Measurements from ENCODE around the gene PERM1. TPM values are rescaled to one million over a fixed set of nuclear protein-coding genes. Genes with fewer than 3 reads are reported as not detected.

Gene PERM1
- total and polyA plus RNA-seq, 9 of the 15 experiments (the other 6 are each of a cell fraction or from before 2014, with no cell fraction given): not detected

- TF ChIP-seq, protein P1, sequence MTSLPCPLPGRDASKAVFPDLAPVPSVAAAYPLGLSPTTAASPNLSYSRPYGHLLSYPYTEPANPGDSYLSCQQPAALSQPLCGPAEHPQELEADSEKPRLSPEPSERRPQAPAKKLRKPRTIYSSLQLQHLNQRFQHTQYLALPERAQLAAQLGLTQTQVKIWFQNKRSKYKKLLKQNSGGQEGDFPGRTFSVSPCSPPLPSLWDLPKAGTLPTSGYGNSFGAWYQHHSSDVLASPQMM (CRISPR knock-in tag; IDR thresholded peaks at IDR 0.05): no peak
- TF ChIP-seq POLR2G (IDR thresholded peaks at IDR 0.05; ENCODE audit: low read depth, low read length): peak; percentile 41; the same call in 1 of the 2 replicates
- TF ChIP-seq ZNF583 (CRISPR knock-in tag; IDR thresholded peaks at IDR 0.05): no peak
- TF ChIP-seq KDM5B (IDR thresholded peaks at IDR 0.05; ENCODE audit: insufficient replicate concordance, low read depth, low read length): peak; percentile 29
- TF ChIP-seq FOXM1 (IDR thresholded peaks at IDR 0.05; ENCODE audit: low read depth): no peak
- 0 out of 2 replicates have a peak, but pooled peaks have one; percentile 10 for TF ChIP-seq FOXM1 (CRISPR knock-in tag; IDR thresholded peaks at IDR 0.05; ENCODE audit: low read depth)
- 0 out of 2 replicates have a peak, but pooled peaks have one; percentile 1 for TF ChIP-seq STAG1 (CRISPR knock-in tag; IDR thresholded peaks at IDR 0.05; ENCODE audit: borderline replicate concordance)
- no peak for TF ChIP-seq PTRF (tag; IDR thresholded peaks at IDR 0.05)
- TF ChIP-seq POU5F1 (IDR thresholded peaks at IDR 0.05; ENCODE audit: borderline replicate concordance, low read depth, low read length, partially characterized antibody): no peak
Measured at GRCh38 chr1:941015-941587, 40.8 kb downstream of the PERM1 start (continued).

Measured in K562 (cell line).